HL-60 (cell line): Measurements from ENCODE around the gene CAAP1.

Experiments
- DNase-seq, 2 experiments: peaks; one replicate each; pipeline ENCODE4 v3.0.0-alpha.2; 2010 to 2020; ENCODE audit warnings: low read depth in 1 of 2, low spot score in 1 of 2
- H3K27ac ChIP-seq: fragments of 250-450 bp; sonication (Bioruptor Pico); replicated peaks from 2 replicates; pipeline ENCODE4 v1.5.1; 2020; ENCODE audit warnings: mild to moderate bottlenecking, moderate library complexity
- H3K27me3 ChIP-seq: fragments of 250-450 bp; sonication (Bioruptor Pico); 2 replicates; pipeline ENCODE4 v1.5.1; 2021; ENCODE audit warnings: mild to moderate bottlenecking, moderate library complexity; ENCODE audit not compliant: insufficient read depth, poor library complexity, severe bottlenecking
- H3K4me3 ChIP-seq: replicated peaks from 2 replicates; pipeline ENCODE4 v1.5.1; 2011; ENCODE audit warnings: mild to moderate bottlenecking, control low read depth, low read length; ENCODE audit not compliant: insufficient read depth
- CTCF ChIP-seq: IDR thresholded peaks from one replicate; pipeline ENCODE4 v1.5.1; 2011; ENCODE audit warnings: low read length, control low read depth, inconsistent platforms; ENCODE audit not compliant: insufficient read depth
- GABPA ChIP-seq: IDR thresholded peaks from 2 replicates; pipeline ENCODE4 v1.6.1; 2012; ENCODE audit warnings: low read depth
- POLR2AphosphoS5 ChIP-seq: IDR thresholded peaks from 2 replicates; pipeline ENCODE4 v1.6.1; 2012; ENCODE audit warnings: low read depth
- SPI1 ChIP-seq: IDR thresholded peaks from 2 replicates; pipeline ENCODE4 v1.6.1; 2012; ENCODE audit warnings: low read depth, mild to moderate bottlenecking, borderline replicate concordance
- TF ChIP-seq, protein P1 (sequence below): IDR thresholded peaks from 2 replicates; pipeline ENCODE4 v1.6.1; 2012; ENCODE audit warnings: low read depth; ENCODE audit not compliant: insufficient replicate concordance

CAAP1 gene

DNA sequence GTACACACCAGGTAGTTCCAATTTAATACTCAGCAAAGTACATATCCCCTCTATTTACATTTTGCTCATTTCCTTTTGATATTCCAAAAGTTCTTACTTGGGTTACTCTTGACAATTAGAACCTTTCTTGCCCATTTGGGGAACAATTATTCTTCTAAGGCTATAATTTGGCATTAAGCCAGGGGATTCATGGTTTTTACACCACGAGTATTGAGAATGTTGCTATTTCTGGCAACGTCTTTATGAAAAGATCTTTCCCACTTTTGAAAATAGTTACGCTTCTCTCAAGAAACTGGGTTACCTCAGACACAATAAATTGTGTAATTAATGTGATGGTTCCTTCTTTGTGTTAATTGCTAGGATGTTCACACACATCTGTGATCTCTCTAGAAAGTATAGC, 11.5 kb upstream of the CAAP1 start:
- H3K27me3 ChIP-seq = no peaks in the 10 kb centered on the region
- no peak overlapping the region for H3K27ac ChIP-seq
- TF ChIP-seq, protein P1, sequence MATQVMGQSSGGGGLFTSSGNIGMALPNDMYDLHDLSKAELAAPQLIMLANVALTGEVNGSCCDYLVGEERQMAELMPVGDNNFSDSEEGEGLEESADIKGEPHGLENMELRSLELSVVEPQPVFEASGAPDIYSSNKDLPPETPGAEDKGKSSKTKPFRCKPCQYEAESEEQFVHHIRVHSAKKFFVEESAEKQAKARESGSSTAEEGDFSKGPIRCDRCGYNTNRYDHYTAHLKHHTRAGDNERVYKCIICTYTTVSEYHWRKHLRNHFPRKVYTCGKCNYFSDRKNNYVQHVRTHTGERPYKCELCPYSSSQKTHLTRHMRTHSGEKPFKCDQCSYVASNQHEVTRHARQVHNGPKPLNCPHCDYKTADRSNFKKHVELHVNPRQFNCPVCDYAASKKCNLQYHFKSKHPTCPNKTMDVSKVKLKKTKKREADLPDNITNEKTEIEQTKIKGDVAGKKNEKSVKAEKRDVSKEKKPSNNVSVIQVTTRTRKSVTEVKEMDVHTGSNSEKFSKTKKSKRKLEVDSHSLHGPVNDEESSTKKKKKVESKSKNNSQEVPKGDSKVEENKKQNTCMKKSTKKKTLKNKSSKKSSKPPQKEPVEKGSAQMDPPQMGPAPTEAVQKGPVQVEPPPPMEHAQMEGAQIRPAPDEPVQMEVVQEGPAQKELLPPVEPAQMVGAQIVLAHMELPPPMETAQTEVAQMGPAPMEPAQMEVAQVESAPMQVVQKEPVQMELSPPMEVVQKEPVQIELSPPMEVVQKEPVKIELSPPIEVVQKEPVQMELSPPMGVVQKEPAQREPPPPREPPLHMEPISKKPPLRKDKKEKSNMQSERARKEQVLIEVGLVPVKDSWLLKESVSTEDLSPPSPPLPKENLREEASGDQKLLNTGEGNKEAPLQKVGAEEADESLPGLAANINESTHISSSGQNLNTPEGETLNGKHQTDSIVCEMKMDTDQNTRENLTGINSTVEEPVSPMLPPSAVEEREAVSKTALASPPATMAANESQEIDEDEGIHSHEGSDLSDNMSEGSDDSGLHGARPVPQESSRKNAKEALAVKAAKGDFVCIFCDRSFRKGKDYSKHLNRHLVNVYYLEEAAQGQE = no peak
- TF ChIP-seq GABPA (no peak), CTCF (no peak), SPI1 (no peak), POLR2AphosphoS5 (no peak)
- DNase-seq = no peak
- no peak overlapping the region for H3K4me3 ChIP-seq

DNA sequence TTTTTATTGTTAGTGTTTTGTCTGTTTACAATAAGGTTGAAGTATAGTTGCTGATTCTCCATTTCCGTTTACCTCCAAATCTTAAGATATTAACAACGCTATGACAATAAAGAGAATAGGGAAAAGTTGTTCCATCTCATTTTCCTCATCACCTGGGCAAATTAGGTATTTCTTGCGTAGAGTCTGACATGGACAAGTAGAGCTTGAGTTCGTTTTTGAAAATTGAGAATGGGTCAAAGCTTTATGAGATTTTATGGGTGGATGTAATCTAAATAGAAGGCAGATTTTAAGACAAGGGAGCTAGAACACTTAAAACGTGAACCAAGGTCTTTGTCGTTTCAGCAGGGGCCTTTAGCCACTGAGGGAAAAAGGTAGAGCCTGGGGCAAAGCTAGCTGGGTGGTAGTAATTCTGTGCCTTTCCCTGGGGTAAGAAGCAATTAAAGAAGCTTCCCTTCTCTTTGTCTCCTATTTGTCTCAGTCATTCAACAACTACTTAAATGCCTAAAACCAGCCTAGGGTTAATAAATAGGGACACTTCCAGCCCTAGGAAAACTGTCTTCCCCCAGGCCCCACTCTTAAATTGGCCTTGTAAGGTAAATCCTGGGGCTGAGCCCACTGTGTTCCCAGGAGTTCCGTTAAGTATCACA, 551 bp upstream of the CAAP1 start:
- no peak for DNase-seq
- H3K27ac ChIP-seq = peak overlapping the region; percentile 95
- TF ChIP-seq POLR2AphosphoS5 (no peak), SPI1 (no peak), GABPA (no peak), CTCF (no peak)
- TF ChIP-seq, protein P1 = no peak
- H3K27me3 ChIP-seq = no peaks in the 10 kb centered on the region
- H3K4me3 ChIP-seq = peak overlapping the region; percentile 75

- TF ChIP-seq GABPA (no peak), POLR2AphosphoS5 (no peak), SPI1 (no peak), CTCF (no peak)
- TF ChIP-seq, protein P1 = no peak
- peak overlapping the region; percentile 75 for H3K4me3 ChIP-seq
- H3K27ac ChIP-seq = peak overlapping the region; percentile 95
- H3K27me3 ChIP-seq = no peaks in the 10 kb centered on the region
- DNase-seq = no peak
Measured at GRCh38 chr9:26891726-26892125, 876 bp downstream of the CAAP1 start.
